Measurements from ENCODE around the gene SPTBN4.

DNA sequence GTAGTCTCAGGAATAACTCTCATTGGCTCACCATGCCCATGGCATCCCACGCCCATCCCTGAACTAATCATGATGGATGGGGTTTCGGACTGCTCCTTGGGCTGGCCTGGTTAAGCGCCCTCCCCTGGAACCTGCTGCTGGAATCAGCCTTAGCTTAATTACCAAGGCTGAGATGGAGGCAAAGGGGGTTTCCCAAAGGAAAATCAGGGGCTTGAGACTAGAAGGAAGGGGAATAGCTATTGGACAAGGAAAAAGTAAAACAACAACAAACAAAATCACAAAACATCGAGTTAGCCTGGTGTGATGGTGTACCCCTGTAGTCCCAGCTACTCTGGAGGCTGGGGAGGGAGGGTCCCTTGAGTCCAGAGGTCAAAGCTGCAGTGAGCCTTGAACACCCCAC is 84.2 kb downstream of the SPTBN4 start:
- TF ChIP-seq, protein P1, sequence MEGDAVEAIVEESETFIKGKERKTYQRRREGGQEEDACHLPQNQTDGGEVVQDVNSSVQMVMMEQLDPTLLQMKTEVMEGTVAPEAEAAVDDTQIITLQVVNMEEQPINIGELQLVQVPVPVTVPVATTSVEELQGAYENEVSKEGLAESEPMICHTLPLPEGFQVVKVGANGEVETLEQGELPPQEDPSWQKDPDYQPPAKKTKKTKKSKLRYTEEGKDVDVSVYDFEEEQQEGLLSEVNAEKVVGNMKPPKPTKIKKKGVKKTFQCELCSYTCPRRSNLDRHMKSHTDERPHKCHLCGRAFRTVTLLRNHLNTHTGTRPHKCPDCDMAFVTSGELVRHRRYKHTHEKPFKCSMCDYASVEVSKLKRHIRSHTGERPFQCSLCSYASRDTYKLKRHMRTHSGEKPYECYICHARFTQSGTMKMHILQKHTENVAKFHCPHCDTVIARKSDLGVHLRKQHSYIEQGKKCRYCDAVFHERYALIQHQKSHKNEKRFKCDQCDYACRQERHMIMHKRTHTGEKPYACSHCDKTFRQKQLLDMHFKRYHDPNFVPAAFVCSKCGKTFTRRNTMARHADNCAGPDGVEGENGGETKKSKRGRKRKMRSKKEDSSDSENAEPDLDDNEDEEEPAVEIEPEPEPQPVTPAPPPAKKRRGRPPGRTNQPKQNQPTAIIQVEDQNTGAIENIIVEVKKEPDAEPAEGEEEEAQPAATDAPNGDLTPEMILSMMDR (conservative IDR thresholded peaks at IDR 0.05 in 1 of 2, IDR thresholded peaks at IDR 0.05 in 1 of 2; ENCODE audit: low read depth in 1 of 2, low read length in 2 of 2) = no peak
- no peak for TF ChIP-seq EZH2 (IDR thresholded peaks at IDR 0.05; ENCODE audit: low read length, missing control alignments)

All from fibroblast of lung (primary cell).